Smooth muscle cell of the brain vasculature (primary cell): ENCODE measurements around the gene AMPD3.

ENCODE experiments used
- DNase-seq: peaks from one replicate; pipeline ENCODE4 v3.0.0-alpha.2; 2012; ENCODE audit warnings: low read depth, low spot score

The AMPD3 gene

GRCh38 chr11:10537600-10537999, 82.5 kb downstream of the AMPD3 start:
- no peak for DNase-seq

GRCh38 chr11:10538924-10539323, 83.9 kb downstream of the AMPD3 start:
- no peak for DNase-seq

GRCh38 chr11:10539339-10539738, 84.3 kb downstream of the AMPD3 start:
- DNase-seq: no peak

- DNase-seq: no peak
Observed at GRCh38 chr11:10540546-10540914, 85.5 kb downstream of the AMPD3 start.

GRCh38 chr11:10540915-10541560, 86.0 kb downstream of the AMPD3 start, which contains the start of gene RNF141:
RNF141 (minus strand) TSS chr11:10541187; CDS start chr11:10534158, 7,029 bp downstream.
- peak; percentile 80 for DNase-seq

GRCh38 chr11:10541561-10541930, 86.5 kb downstream of the AMPD3 start:
- DNase-seq: no peak

- DNase-seq: no peak
Observed at GRCh38 chr11:10542776-10543175, 87.7 kb downstream of the AMPD3 start.

- DNase-seq: no peak
Observed at GRCh38 chr11:10543782-10544181, 88.7 kb downstream of the AMPD3 start.

- DNase-seq: no peak
Observed at GRCh38 chr11:10544491-10545465, 89.7 kb downstream of the AMPD3 start.

GRCh38 chr11:10550503-10551289, 95.6 kb downstream of the AMPD3 start:
- DNase-seq: no peak

GRCh38 chr11:10551290-10551592, 96.2 kb downstream of the AMPD3 start:
- no peak for DNase-seq

- DNase-seq: no peak
Observed at GRCh38 chr11:10551845-10552352, 96.8 kb downstream of the AMPD3 start.

GRCh38 chr11:10556590-10556989, 101.5 kb downstream of the AMPD3 start:
- DNase-seq: no peak
